Sigmoid colon (tissue), 4 donors: ENCODE results near the gene PCDH19.

ENCODE experiments used
- CTCF ChIP-seq, 4 experiments: fragments of 450-650 bp in 3 of 4; fragments of 200-600 bp in 1 of 4; IDR thresholded peaks; one replicate each; pipeline ENCODE4 v1.5.1; 2016 to 2019; ENCODE audit warnings: antibody characterized with exemption in 4 of 4, mild to moderate bottlenecking in 3 of 4, moderate library complexity in 2 of 4
- EP300 ChIP-seq, 4 donors: sonication (generic); formaldehyde crosslinking; IDR thresholded peaks; one replicate each; pipeline ENCODE4 v1.6.1; 2017; ENCODE audit warnings: antibody characterized with exemption in 4 of 4

- no peak for TF ChIP-seq CTCF (IDR thresholded peaks at IDR 0.05)
- TF ChIP-seq EP300 (IDR thresholded peaks at IDR 0.05), result no peak
Observed at GRCh38 chrX:100377826-100378225, 32.2 kb downstream of the PCDH19 start.
